ENCODE data around the gene PCDHB11.
"Not testable (repeated sequence)": the region's sequence is repeated elsewhere in the genome, so short reads cannot be mapped to it uniquely, and the experiment has no call there.

DNA sequence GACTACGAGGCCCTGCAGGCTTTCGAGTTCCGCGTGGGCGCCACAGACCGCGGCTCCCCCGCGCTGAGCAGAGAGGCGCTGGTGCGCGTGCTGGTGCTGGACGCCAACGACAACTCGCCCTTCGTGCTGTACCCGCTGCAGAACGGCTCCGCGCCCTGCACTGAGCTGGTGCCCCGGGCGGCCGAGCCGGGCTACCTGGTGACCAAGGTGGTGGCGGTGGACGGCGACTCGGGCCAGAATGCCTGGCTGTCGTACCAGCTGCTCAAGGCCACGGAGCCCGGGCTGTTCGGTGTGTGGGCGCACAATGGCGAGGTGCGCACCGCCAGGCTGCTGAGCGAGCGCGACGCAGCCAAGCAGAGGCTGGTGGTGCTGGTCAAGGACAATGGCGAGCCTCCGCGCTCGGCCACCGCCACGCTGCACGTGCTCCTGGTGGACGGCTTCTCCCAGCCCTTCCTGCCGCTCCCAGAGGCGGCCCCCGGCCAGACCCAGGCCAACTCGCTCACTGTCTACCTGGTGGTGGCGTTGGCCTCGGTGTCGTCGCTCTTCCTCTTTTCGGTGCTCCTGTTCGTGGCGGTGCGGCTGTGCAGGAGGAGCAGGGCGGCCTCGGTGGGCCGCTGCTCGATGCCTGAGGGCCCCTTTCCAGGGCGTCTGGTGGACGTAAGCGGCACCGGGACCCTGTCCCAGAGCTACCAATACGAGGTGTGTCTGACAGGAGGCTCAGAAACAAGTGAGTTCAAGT is 15.1 kb upstream of the PCDHB11 start:
- TF ChIP-seq, protein P1, sequence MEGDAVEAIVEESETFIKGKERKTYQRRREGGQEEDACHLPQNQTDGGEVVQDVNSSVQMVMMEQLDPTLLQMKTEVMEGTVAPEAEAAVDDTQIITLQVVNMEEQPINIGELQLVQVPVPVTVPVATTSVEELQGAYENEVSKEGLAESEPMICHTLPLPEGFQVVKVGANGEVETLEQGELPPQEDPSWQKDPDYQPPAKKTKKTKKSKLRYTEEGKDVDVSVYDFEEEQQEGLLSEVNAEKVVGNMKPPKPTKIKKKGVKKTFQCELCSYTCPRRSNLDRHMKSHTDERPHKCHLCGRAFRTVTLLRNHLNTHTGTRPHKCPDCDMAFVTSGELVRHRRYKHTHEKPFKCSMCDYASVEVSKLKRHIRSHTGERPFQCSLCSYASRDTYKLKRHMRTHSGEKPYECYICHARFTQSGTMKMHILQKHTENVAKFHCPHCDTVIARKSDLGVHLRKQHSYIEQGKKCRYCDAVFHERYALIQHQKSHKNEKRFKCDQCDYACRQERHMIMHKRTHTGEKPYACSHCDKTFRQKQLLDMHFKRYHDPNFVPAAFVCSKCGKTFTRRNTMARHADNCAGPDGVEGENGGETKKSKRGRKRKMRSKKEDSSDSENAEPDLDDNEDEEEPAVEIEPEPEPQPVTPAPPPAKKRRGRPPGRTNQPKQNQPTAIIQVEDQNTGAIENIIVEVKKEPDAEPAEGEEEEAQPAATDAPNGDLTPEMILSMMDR (IDR thresholded peaks at IDR 0.05): not testable (repeated sequence)
- TF ChIP-seq POLR2A, EP300 (IDR thresholded peaks at IDR 0.05): not testable (repeated sequence)

Measured in tibial nerve (tissue), 4 donors.